ENCODE measurements around the gene TCEA2.

GRCh38 chr20:64037199-64037497 is 25.9 kb upstream of the TCEA2 start:
- TF ChIP-seq GATA2 (IDR thresholded peaks at IDR 0.05; ENCODE audit: low read depth, low read length) = no peak
- TF ChIP-seq GATA3 (IDR thresholded peaks at IDR 0.05; ENCODE audit: low read depth, low read length) = no peak
